ENCODE measurements around the gene RBMS3. TPM values are rescaled to one million over a fixed set of nuclear protein-coding genes. Genes with fewer than 3 reads are reported as not detected.

RBMS3 gene
- total RNA-seq, 3 donors from 2014 or later, result 4.6 to 53.6 (median 11.7) TPM

DNA sequence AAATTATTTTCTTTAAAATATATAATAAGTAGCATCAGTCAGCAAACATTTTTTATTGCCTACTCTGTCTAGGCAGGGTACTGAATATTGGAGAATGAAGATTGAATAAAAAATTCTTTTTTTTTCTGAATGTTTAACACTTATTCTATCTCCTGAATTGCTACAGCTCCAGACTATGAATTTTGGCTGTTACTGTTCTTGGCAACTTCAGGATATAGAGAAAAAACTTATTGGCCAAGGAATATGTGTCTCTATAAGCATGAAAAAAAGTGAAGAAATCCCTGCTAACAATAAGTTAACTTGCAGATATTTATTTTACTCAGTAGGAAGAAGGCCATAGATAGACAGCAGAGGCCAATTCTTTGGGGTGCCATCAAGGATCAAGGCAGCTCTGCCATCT, 309.6 kb downstream of the RBMS3 start:
- Histone ChIP-seq H3K4me3 (no peak overlapping the region), H3K36me3 (ENCODE audit: low read depth) (no peaks in the 10 kb centered on the region), H3K4me1 (ENCODE audit: low read depth) (no peaks in the 10 kb centered on the region), H3K9me3 (no peaks in the 10 kb centered on the region)
- intact Hi-C loops (cut with DNase I, micrococcal nuclease), result no loop called here
- DNase-seq, result no peak
- ATAC-seq, result no peak
- TF ChIP-seq, protein P1, sequence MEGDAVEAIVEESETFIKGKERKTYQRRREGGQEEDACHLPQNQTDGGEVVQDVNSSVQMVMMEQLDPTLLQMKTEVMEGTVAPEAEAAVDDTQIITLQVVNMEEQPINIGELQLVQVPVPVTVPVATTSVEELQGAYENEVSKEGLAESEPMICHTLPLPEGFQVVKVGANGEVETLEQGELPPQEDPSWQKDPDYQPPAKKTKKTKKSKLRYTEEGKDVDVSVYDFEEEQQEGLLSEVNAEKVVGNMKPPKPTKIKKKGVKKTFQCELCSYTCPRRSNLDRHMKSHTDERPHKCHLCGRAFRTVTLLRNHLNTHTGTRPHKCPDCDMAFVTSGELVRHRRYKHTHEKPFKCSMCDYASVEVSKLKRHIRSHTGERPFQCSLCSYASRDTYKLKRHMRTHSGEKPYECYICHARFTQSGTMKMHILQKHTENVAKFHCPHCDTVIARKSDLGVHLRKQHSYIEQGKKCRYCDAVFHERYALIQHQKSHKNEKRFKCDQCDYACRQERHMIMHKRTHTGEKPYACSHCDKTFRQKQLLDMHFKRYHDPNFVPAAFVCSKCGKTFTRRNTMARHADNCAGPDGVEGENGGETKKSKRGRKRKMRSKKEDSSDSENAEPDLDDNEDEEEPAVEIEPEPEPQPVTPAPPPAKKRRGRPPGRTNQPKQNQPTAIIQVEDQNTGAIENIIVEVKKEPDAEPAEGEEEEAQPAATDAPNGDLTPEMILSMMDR (IDR thresholded peaks at IDR 0.05), result no peak

DNA sequence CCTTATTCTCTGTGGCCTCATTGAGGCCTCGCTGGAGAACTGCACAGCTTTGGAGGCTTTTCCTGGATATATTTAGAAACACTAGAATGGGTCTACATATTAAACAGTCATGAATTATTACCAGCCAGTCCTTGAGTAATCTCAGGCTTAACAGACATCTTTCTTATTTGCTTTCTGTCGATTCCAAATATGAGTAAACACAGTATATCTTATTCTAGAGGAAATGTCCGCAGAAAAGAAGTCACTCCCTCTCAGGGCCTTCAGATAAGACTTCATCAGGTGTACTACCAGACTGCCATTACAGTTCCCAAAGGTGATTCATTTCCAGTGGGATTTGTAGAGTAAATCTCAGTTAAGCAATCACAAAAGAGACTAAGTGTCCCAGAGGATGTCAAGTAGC, 310.7 kb downstream of the RBMS3 start:
- no peaks in the 10 kb centered on the region for H3K36me3 ChIP-seq (ENCODE audit: low read depth)
- ATAC-seq, result no peak
- TF ChIP-seq, protein P1 (IDR thresholded peaks at IDR 0.05), result no peak
- H3K4me3 ChIP-seq, result no peak overlapping the region
- no peaks in the 10 kb centered on the region for H3K4me1 ChIP-seq (ENCODE audit: low read depth)
- intact Hi-C loops (cut with DNase I, micrococcal nuclease), result no loop called here
- no peak for DNase-seq
- H3K9me3 ChIP-seq, result no peaks in the 10 kb centered on the region

DNA sequence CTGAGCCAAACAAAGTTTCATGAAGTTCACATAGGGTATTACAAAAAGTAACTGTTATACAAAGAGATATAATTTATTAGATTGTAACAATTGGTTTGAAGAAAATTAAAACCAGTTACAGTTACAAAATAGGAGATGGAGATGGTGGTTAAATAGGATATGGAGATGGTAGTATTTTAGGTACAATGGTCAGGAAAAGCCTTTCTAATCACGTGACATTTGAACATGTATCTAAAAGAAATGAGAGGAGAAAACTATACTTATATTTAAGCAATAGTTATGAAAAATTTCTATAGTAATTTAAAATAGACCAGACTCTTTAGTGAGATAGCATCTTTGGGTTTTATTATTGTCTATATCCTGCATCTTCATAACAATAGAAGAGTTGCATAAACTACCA, 312.9 kb downstream of the RBMS3 start:
- TF ChIP-seq, protein P1 (IDR thresholded peaks at IDR 0.05), result no peak
- DNase-seq, result no peak
- Histone ChIP-seq H3K9me3 (no peaks in the 10 kb centered on the region), H3K4me1 (ENCODE audit: low read depth) (no peaks in the 10 kb centered on the region), H3K36me3 (ENCODE audit: low read depth) (no peaks in the 10 kb centered on the region), H3K4me3 (no peak overlapping the region)
- intact Hi-C loops (cut with DNase I, micrococcal nuclease), result no loop called here
- no peak for ATAC-seq

DNA sequence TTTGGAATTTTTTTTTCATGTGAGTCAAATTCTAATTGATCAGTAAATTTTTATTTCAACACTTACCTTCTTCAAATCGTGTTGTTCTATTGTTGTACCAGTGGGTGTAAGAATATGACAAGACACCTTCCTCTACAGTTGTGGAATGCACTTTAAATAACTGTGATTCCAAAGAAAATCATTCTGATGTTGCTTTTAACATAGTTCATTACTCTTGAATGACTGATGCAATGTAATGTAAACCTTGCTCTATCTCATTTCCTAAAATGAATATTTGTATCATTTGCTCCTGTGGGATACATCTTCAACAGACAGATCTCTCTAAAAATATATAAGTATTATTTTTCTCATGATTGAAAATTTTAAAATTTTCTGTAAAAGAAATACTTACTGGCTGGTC, 313.4 kb downstream of the RBMS3 start:
- no peak for DNase-seq
- no peak for ATAC-seq
- Histone ChIP-seq H3K9me3 (no peaks in the 10 kb centered on the region), H3K4me3 (no peak overlapping the region), H3K4me1 (ENCODE audit: low read depth) (no peaks in the 10 kb centered on the region), H3K36me3 (ENCODE audit: low read depth) (no peaks in the 10 kb centered on the region)
- intact Hi-C loops (cut with DNase I, micrococcal nuclease), result no loop called here
- TF ChIP-seq, protein P1 (IDR thresholded peaks at IDR 0.05), result no peak

- no peak overlapping the region for H3K4me3 ChIP-seq
- H3K36me3 ChIP-seq (ENCODE audit: low read depth), result no peaks in the 10 kb centered on the region
- TF ChIP-seq, protein P1 (IDR thresholded peaks at IDR 0.05), result no peak
- DNase-seq (no peak), ATAC-seq (no peak)
- no peaks in the 10 kb centered on the region for H3K9me3 ChIP-seq
- intact Hi-C loops (cut with DNase I, micrococcal nuclease), result no loop called here
- no peaks in the 10 kb centered on the region for H3K4me1 ChIP-seq (ENCODE audit: low read depth)
These were observed 316.6 kb downstream of the RBMS3 start for GRCh38 chr3:29597376-29598008.
